Activated naive CD4-positive, alpha-beta T cell treated with anti-CD3 and anti-CD28 coated beads for 36 hours (primary cell): ENCODE measurements around the gene DHX34. TPM values are rescaled to one million over a fixed set of nuclear protein-coding genes. Genes with fewer than 3 reads are reported as not detected.
A peak's percentile ranks its signal among the peaks of the same experiment; 100 is the strongest.
"Not testable (repeated sequence)": the region's sequence is repeated elsewhere in the genome, so short reads cannot be mapped to it uniquely, and the experiment has no call there.

ENCODE experiments used
- CTCF ChIA-PET: fragments of 350-600 bp; sonication (Branson Sonifier 250); formaldehyde crosslinking; loops from one replicate; lab custom pipeline; 2021; ENCODE audit warnings: antibody characterized with exemption; lab: Charles Lee
- DNase-seq: peaks from one replicate; pipeline ENCODE4 v3.0.0-alpha.2; 2020
- H3K27ac Mint-ChIP-seq: one replicate; pipeline ENCODE4 v1.8.0; 2021; ENCODE audit warnings: mild to moderate bottlenecking, mixed read lengths
- H3K27me3 Mint-ChIP-seq: one replicate; pipeline ENCODE4 v1.8.0; 2021; ENCODE audit warnings: low read depth, mixed read lengths
- H3K36me3 Mint-ChIP-seq: one replicate; pipeline ENCODE4 v1.8.0; 2021; ENCODE audit warnings: low read depth, mixed read lengths
- H3K4me1 Mint-ChIP-seq: one replicate; pipeline ENCODE4 v1.8.0; 2021; ENCODE audit warnings: low read depth, mixed read lengths
- H3K4me3 Mint-ChIP-seq: one replicate; pipeline ENCODE4 v1.8.0; 2021; ENCODE audit warnings: mild to moderate bottlenecking, moderate library complexity, mixed read lengths
- H3K9me3 Mint-ChIP-seq: one replicate; pipeline ENCODE4 v1.8.0; 2021; ENCODE audit warnings: mixed read lengths
- intact Hi-C: fragments of 100-400 bp; cut with micrococcal nuclease; formaldehyde crosslinking; loops from one replicate; pipeline ENCODE4 v1.15.1; 2023
- total RNA-seq, 2 experiments: library from RNA; stranded (reverse); gene quantifications; one replicate each; pipeline ENCODE4 v1.2.3, GENCODE V29; 2021

Gene DHX34
- total RNA-seq, 2 experiments from 2014 or later = 11.2 to 11.6 TPM

DNA sequence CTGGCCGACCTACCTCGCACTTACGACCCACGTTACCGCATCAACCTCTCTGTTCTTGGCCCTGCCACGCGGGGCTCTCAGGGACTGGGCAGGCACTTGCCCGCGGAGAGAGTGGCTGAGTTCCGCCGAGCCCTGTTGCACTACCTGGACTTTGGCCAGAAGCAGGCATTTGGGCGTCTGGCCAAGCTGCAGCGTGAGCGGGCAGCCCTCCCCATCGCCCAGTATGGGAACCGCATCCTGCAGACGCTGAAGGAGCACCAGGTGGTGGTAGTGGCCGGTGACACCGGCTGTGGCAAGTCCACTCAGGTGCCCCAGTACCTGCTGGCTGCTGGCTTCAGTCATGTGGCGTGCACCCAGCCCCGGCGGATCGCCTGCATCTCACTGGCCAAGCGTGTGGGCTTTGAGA is 4.2 kb downstream of the DHX34 start:
- no peaks in the 10 kb centered on the region for H3K9me3 Mint-ChIP-seq
- CTCF ChIA-PET = interaction anchor here (1.2 kb wide), 1 partner anchor 38 kb away, joined by 4 read pairs; no protein-coding TSS in a partner anchor

DNA sequence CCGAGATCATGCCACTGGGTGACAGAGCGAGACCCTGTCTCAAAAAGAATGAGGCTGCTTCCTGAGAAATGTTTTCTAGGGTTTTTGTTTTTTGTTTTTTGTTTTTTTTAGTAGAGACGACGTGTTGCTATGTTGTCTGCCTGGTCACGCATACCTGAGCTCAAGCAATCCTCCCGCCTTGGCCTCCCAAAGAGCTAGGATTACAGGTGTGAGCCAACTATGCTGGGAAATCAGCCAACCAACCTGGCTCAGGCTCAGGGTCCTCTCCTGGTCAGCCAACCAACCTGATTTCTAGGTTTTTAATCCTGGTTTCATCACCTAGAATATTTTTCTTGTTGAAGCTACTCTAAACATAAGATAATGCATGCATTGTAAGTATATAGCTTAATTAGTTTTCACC is 7.8 kb downstream of the DHX34 start:
- Mint-ChIP-seq H3K9me3 (no peaks in the 10 kb centered on the region), H3K4me3 (no peak overlapping the region), H3K27ac (no peak overlapping the region), H3K4me1 (peaks cover 24% of the 10 kb centered on the region), H3K27me3 (no peaks in the 10 kb centered on the region), H3K36me3 (peaks cover 52% of the 10 kb centered on the region)
- CTCF ChIA-PET = interaction anchor here (0.6 to 1.6 kb wide), 5 partner anchors 8 to 73 kb away, joined by 3 to 12 read pairs (median 3); partner anchors contain the start of gene DHX34
- intact Hi-C loops = no loop called here
- DNase-seq = no peak

More for the DNA sequence above, 4.2 kb downstream of the DHX34 start:
- Mint-ChIP-seq H3K4me1 (peaks cover 54% of the 10 kb centered on the region), H3K27ac (no peak overlapping the region), H3K4me3 (no peak overlapping the region), H3K27me3 (no peaks in the 10 kb centered on the region), H3K36me3 (peaks cover 54% of the 10 kb centered on the region)
- intact Hi-C loops = no loop called here
- no peak for DNase-seq

DNA sequence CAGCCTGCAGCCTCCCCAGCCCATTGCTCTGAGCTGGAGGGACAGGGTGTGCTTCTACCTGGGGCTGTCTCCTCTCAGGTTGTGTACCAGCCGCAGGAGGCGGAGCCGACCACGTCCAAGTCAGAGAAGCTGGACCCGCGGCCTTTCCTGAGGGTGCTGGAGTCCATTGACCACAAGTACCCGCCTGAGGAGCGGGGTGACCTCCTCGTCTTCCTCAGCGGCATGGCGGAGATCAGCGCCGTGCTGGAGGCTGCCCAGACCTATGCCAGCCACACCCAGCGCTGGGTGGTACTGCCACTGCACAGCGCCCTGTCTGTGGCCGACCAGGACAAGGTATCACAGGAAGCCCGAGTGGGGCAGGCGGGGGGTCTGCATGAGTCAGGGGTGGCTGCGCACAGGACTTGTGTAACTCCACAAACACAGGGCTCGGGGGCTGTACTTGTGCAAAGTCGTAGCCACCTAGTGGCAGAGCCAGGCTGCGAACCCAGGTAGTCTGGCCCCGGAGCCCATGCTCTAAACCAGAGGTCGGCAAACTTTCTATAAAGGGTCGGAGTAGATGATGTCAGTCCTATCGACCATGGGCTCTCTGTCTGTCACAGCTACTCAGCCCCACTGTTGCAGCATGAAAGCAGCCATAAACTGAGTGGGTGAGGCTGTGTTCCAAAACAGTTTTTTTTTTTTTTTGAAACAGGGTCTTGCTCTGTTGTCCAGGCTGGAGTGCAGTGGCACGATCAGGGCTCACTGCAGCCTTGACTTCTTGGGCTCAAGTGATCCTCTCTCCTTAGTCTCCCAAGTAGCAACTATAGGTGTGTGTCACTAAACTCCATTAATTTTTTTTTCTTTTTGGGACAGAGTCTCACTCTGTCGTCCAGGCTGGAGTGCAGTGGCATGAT is 8.9 kb downstream of the DHX34 start:
- Mint-ChIP-seq H3K4me1 (peaks cover 13% of the 10 kb centered on the region), H3K9me3 (no peaks in the 10 kb centered on the region), H3K27me3 (no peaks in the 10 kb centered on the region), H3K36me3 (peaks cover 47% of the 10 kb centered on the region), H3K27ac (no peak overlapping the region), H3K4me3 (no peak overlapping the region)
- DNase-seq = no peak
- CTCF ChIA-PET = interaction anchor here (0.6 to 1.6 kb wide), 5 partner anchors 9 to 33 kb away, joined by 3 to 12 read pairs (median 4); partner anchors contain the start of gene DHX34
- intact Hi-C loops = no loop called here

DNA sequence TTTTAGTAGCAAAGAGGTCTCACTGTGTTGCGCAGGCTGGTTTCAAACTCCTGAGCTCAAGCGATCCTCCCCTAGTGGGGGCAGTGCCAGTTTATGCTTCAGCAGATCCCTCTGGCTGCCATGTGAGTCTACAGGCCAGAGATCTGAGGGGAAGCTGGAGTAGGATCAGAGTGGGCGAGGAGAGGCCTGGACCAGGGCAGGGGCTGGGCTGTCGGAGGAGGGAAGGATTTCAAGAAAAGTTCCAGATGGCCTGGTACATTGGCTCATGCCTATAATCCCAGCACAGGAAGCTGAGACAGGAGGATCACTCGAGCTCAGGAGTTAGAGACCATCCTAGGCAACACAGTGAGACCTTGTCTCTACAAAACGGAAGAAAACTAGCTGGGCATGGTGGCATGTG is 9.8 kb downstream of the DHX34 start:
- Mint-ChIP-seq H3K4me1 (peaks cover 11% of the 10 kb centered on the region), H3K36me3 (peaks cover 48% of the 10 kb centered on the region), H3K9me3 (no peaks in the 10 kb centered on the region), H3K27ac (no peak overlapping the region), H3K27me3 (no peaks in the 10 kb centered on the region), H3K4me3 (no peak overlapping the region)
- intact Hi-C loops = no loop called here
- CTCF ChIA-PET = interaction anchor here (0.7 to 1.2 kb wide), 3 partner anchors 8 to 371 kb away, joined by 3 to 7 read pairs (median 3); partner anchors contain the start of gene DHX34
- no peak for DNase-seq

DNA sequence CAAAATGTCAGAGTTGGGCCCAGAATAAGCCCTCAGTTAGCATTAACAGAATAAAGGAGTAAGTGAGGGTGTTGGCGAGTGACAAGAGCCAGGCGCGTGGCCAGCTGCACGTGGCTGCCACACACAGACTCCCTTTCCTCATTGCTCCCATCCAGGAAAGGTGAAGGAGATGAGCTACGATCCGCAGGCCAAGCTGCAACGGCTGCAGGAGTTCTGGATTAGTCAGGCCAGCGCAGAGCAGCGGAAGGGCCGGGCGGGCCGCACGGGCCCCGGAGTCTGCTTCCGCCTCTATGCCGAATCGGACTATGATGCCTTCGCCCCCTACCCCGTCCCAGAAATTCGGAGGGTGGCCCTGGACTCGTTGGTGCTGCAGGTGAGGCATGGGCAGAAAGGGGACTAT is 13.2 kb downstream of the DHX34 start:
- H3K4me1 Mint-ChIP-seq = no peaks in the 10 kb centered on the region
- H3K27ac Mint-ChIP-seq = no peak overlapping the region
- intact Hi-C loops = no loop called here
- peaks cover 34% of the 10 kb centered on the region for H3K36me3 Mint-ChIP-seq
- H3K4me3 Mint-ChIP-seq = no peak overlapping the region
- CTCF ChIA-PET = interaction anchor here (1.0 kb wide), 1 partner anchor 13 kb away, joined by 3 read pairs; the partner anchor contains the start of gene DHX34
- H3K9me3 Mint-ChIP-seq = no peaks in the 10 kb centered on the region
- H3K27me3 Mint-ChIP-seq = no peaks in the 10 kb centered on the region
- DNase-seq = no peak

DNA sequence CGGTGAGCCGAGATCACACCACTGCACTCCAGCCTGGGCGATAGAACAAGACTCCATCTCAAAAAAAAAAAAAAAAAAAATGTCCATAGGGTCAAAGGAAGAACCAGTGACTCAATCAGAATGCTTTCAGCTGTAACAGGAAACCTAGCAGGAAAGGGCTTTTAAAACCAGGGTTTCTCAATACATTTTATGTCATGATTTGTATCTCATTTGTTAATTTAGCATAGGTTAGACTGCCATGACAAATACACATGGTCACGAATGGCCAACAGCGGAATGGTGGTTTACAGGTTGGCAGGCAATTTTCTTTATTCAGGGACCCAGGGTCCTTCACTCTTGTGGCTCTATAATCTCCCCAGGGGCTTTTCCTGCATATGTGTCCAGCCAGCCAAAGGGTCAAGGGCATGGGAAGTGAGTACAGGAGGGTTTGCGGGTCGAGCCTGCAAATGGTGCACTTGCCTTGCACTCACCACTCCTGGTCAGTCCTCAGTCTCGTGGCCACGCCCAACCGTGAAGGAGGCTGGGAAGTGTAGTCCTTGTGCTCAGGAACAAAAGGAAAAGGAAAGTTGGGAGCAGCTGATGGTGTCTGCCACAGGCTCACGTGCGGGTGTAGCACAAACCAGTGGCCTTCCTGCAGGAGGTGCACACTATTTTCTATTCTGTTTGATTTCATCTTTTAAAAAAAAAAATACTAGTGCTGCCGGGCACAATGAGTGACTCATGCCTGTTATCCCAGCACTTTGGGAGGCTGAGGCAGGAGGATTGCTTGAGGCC is 14.8 kb downstream of the DHX34 start:
- Mint-ChIP-seq H3K4me1 (no peaks in the 10 kb centered on the region), H3K36me3 (peaks cover 28% of the 10 kb centered on the region), H3K9me3 (no peaks in the 10 kb centered on the region), H3K27me3 (no peaks in the 10 kb centered on the region), H3K4me3 (no peak overlapping the region), H3K27ac (no peak overlapping the region)
- intact Hi-C loops = no loop called here
- no peak for DNase-seq
- CTCF ChIA-PET = no interaction called here

DNA sequence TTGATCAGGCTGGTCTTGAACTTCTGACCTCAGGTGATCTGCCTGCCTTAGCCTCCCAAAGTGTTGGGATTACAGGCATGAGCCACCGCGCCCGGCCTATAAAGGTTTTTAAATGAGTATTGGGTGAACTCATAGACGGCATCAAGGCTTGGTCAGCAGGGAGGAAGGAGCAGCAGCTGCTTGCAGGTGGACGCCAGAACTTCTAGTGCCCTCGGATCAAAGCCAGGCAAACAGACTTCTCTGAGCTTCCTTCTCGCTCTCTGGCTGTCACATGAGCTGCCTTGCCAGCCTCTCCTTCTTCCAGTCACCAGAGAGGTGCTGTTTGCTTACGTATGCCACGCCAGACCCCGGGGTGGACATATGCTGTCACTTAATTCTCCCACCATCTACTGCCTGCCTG is 16.3 kb downstream of the DHX34 start:
- CTCF ChIA-PET = not testable (repeated sequence)

DNA sequence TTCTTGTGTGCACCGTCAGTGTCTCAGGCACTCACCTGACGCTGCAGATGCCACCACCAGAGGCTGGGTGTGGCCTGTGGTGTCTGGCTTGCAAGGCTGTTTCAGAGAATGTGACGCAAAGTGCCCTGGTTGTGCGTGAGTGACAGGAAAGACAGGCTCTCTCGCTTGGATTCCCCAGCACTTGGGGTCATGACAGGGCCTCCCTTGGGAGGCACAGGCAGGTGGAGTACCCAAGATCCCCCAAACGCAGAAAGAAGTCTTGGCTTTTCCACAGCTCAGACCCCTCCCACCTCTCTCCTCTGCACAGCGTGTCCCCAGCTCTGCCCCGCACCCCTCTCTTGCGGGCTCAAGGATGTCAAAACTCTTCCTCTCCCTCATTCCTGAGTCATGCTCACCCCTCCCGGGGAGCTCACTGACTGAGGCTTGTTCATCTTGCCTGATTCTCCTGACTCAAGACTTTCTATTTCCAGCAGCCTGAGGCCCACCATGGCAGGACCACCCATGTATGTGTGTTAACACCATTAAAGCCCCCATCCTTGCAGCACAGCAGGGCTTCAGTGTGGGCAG is 21.0 kb downstream of the DHX34 start:
- Mint-ChIP-seq H3K27me3 (no peaks in the 10 kb centered on the region), H3K36me3 (peaks cover 21% of the 10 kb centered on the region), H3K9me3 (no peaks in the 10 kb centered on the region), H3K27ac (no peak overlapping the region), H3K4me3 (peak overlapping the region; percentile 16), H3K4me1 (no peaks in the 10 kb centered on the region)
- intact Hi-C loops = no loop called here
- CTCF ChIA-PET = no interaction called here
- no peak for DNase-seq

More for the DNA sequence above, 16.3 kb downstream of the DHX34 start:
- H3K27ac Mint-ChIP-seq, H3K4me1 Mint-ChIP-seq, H3K9me3 Mint-ChIP-seq, H3K4me3 Mint-ChIP-seq, DNase-seq, H3K27me3 Mint-ChIP-seq, intact Hi-C loops: not testable (repeated sequence)
- peaks cover 32% of the 10 kb centered on the region for H3K36me3 Mint-ChIP-seq

DNA sequence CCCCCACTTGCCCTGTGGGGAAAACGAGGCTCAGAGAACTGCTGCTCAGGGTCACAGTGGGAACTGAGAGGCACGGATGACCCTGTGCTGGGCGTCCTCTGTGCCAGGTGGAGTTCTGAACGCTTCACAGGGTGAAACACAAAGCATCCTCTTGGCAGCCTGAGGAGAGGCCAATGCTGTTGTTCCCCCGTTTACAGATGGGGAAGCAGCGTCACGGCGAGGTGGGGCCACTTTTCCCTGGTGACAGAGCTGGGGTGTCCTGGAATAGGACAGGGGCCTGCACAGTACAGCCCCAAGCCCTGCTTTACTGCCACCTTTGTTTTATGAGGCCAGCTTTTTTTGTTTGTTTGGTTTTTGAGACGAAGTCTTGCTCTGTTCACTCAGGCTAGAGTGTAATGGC is 22.1 kb downstream of the DHX34 start:
- peaks cover 21% of the 10 kb centered on the region for H3K36me3 Mint-ChIP-seq
- H3K4me1 Mint-ChIP-seq = no peaks in the 10 kb centered on the region
- no peak overlapping the region for H3K27ac Mint-ChIP-seq
- no peaks in the 10 kb centered on the region for H3K27me3 Mint-ChIP-seq
- no peak for DNase-seq
- no peak overlapping the region for H3K4me3 Mint-ChIP-seq
- no peaks in the 10 kb centered on the region for H3K9me3 Mint-ChIP-seq
- intact Hi-C loops = no loop called here
- CTCF ChIA-PET = no interaction called here

DNA sequence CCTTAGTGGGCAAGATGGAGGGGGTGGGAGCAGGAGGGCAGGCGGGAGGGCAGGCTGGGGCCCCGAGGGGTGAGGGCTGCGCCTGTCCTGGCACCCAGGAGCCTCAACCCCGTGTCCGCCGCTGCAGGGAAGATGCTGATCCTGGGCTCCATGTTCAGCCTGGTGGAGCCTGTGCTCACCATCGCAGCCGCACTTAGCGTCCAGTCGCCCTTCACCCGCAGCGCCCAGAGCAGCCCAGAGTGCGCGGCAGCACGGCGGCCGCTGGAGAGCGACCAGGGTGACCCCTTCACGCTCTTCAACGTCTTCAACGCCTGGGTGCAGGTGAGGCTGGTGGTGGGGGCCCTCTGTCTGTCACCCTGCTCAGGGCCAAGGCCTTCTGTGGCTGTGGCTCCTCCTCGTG is 23.5 kb downstream of the DHX34 start:
- H3K4me3 Mint-ChIP-seq = no peak overlapping the region
- H3K9me3 Mint-ChIP-seq = no peaks in the 10 kb centered on the region
- peaks cover 23% of the 10 kb centered on the region for H3K36me3 Mint-ChIP-seq
- CTCF ChIA-PET = no interaction called here
- DNase-seq = no peak
- no peak overlapping the region for H3K27ac Mint-ChIP-seq
- H3K27me3 Mint-ChIP-seq = no peaks in the 10 kb centered on the region
- no peaks in the 10 kb centered on the region for H3K4me1 Mint-ChIP-seq
- intact Hi-C loops = no loop called here

DNA sequence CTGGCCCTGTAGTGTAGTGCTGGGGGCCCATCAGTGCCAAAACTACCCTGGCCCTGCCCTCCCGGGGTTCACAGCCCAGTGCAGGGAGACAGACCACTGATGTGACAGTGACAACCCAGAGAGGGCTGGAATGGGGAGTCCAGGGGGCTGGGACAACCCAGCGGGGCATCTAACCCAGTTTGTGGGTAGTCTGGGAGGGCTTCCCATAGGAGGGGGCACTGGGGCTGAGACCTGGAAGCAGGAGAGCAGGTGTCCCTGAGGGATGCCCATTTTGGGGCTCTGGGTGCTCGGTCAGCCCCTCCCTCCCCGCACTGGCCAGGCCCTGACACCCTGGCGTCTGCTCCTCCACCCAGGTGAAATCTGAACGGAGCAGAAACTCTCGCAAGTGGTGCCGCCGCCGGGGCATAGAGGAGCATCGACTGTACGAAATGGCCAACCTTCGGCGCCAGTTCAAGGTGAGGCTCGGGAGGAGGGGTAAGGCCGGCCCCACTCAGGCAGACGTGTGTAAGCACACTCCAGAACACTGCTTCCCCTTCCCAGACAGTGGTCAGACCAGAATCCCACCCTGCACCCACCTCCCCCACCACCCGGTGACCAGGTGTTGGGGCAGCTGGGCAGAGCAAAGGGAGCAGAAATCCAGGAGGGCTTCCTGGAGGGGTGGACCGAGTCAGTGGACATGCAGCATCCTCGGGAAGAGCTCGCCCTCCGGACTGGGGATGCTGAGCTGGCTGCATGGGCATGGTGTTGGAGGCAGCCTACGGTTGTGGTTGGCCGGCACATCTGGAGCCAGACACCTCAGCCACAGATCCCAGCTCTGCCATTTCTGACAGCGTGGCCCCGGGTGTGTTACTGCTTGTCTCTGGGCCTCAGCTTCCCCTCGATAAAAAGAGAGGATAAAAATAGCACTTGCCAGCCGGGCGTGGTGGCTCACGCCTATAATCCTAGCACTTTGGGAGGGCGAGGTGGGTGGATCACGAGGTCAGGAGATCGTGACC is 24.4 kb downstream of the DHX34 start:
- H3K36me3 Mint-ChIP-seq = peaks cover 23% of the 10 kb centered on the region
- no peaks in the 10 kb centered on the region for H3K9me3 Mint-ChIP-seq
- no peak for DNase-seq
- H3K27ac Mint-ChIP-seq = no peak overlapping the region
- H3K4me1 Mint-ChIP-seq = no peaks in the 10 kb centered on the region
- no peaks in the 10 kb centered on the region for H3K27me3 Mint-ChIP-seq
- CTCF ChIA-PET = interaction anchor here (1.0 kb wide), 1 partner anchor 18 kb away, joined by 4 read pairs; no protein-coding TSS in a partner anchor
- intact Hi-C loops = no loop called here
- H3K4me3 Mint-ChIP-seq = no peak overlapping the region
